DMS114 treated with DMSO at 0.1 percent for 48 hours (cell line): ENCODE measurements around the gene XIST.
"Not testable (repeated sequence)": the region's sequence is repeated elsewhere in the genome, so short reads cannot be mapped to it uniquely, and the experiment has no call there.

Experiments
- DNase-seq: peaks from one replicate; lab custom pipeline; 2025; ENCODE audit not compliant: unreplicated experiment; lab: John Stamatoyannopoulos, UW

XIST gene

DNA sequence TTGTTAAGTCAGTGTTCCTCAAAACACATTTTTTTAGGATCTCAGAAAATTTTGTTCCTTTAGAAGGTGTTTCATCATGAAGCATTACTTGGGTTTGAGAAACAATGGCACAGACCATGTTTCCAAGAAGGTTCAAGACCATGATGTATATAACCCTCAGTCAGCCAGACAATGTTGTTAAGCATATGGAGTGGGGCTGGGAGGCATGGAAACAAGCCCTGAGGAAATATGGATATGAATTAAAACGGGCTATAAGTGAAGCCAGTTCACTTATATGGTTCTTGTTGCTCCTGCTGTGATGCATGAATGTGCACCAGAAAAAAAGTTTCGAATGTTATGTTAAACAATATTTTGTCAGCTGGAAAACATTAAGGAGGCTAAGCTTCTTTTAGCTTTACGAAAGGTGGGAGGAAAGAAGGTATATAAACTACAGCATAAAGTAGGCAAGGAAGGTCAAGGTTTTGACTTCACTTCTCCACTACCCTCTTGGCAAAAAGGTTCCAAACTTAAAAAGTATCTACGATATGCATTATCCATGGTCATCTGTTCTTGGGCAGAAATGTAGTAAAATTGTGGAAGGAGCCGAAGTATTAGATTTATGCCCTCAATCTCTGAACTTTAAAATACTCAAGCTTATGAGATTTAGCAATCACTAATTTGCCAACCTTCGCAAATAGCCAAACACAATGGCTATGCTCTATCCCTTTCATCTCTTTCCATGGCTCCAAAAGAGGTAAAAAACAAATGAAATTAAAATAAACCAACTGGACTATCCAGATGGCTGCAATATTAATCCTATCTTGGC is 12.2 kb downstream of the XIST start:
- DNase-seq: no peak

DNA sequence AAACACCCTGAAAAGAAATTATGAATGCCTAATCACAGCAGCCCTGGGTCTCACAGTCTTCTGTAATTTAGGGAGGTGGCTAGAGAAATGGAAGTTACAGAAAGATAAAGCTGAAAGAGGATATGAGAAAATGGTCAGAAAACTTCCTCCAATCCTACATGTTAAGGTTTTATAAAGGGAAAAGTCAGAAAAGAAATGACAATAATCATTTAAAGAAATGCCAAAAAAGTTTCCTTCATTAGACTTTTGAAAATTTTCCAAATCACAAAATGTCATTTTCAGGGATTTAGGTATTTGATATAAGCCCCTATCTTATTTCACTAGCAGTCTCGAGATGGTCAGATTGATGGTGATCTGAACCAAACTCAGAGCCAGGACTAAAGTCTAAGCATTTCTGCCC is 13.4 kb downstream of the XIST start:
- DNase-seq: no peak

DNA sequence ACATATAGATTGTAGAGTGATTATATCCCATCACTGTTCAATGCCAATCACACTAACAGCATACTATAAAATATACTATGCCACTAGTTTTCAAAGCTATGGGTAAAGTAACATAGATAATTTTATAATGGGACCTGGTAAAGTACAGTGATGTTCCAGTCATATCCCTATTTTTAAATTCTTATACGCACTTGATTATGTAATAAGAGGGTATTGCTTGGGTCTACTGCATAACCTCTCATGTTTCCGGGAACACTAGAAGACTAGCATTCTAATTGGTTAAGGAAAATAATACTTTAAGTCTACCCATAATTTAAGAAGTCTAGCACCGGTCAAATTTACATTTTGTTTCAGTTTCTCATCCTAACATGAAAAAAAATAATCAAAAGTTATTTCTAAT is 14.4 kb downstream of the XIST start:
- no peak for DNase-seq

DNA sequence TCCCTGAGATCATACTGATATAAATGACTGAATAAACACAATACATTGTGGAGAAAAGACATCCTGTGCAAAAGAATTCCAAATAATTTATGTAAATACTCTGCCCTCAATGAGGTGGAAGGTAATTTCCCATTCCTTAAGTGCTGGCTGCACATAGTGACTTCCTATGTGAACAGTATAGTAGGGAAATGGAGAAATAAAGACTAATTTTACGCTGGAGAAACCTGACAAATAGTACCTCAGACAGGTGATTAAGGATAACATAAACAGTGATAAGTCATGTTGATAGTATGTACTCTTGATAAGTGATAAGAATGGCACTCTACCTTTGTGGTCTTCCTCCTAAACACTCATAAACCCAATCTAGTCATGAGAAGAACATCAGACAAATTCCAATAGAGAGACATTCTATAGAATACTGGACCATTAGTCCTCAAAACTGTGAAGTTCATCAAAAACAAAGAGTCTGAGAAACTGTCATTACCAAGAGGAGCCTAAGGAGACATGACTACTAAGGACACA is 15.5 kb downstream of the XIST start:
- DNase-seq: no peak

DNA sequence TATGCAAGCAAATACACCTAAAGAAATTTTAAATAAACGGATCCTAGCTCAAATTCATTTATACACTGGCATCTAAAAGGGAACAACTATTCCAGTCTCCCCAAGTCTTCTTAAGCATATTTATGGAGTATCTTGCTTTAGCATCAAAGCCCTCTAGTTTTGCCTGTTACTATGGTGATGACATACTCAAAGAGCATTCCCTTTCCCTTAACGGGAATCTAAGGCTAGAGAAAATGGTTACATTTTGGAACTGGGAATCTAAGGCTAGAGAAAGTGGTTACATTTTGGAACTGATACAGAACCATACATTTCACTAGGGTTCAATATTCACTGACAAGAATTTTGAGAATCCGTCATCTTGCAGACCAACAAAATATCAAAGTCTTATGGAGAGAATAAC is 18.3 kb downstream of the XIST start:
- no peak for DNase-seq

DNA sequence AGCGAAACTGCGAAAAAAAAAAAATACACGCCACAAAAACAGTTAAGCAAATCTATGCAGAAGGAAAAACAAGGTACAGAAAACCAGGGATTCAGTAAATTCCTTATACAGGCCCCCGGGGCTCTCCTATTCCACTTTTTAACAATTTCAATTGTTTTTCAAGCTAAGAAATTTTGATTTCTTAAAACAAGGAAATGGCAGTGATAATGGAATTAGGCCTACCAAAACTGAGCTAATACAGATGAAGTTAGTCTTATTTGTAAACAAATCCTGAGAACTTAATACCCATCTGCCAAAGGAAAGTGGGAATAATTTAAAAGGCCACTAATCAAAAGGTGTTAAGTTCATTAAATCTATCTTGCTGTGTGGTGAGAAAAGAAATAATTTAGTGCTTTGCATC is 20.2 kb downstream of the XIST start:
- no peak for DNase-seq

DNA sequence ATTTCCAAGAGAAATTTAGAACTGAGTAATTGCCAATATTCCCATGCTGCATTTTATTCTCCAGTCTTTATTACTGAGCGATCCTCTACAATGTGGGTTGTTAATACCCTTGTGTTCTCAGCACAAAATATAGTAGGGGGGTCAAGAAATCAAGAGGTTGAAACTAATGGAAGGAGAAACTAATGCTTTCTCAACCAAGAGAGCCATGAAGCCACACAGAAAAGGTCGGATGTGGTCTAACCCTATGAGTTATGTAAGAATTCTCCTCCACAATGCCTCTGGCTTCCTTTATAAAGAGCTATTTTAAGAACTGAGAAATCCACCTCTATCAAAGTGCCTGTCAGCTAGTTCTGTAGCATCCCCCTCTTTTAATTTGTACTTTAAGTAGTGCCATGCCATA is 21.0 kb downstream of the XIST start:
- no peak for DNase-seq

DNA sequence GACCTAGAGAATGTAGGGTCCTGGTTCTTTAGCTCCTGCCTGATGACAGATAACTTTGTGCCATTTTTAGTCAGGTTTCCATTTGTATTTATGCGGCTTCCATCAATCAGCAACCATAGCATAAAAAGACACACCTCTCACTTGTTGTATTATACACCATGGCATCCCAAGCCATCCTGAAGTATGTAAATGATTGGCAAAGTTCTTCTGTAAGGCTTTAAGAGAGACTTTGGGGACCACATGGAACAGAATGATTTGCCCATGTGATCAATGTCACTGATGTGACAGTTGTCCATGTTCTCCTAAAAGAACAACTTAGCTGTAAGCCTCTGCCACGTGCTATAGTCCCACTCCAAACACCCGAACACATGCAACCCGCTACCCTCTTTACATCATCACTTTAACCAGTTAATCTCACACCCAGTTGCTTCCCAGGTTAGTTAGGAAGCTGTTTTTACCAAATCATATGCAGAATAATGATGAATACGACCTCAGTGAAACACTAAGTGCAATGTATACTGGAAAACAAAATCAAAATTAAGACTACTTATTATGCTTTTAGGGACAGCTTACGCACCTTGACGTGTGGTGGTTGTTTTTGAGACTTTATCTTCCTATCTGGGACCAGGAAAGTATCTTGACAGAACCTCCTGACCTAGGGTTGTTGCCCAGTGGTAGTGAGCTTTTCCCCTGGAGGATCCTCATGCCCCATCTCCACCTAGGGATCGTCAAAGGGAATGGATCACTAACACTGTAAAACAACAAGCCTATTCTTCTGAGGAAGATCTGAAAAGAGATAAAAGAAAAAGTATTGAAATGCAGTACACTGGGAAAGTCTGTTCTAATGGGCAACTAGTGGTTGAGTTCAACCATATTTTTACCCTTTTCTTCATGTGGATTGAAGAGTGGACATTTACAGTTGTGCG is 21.8 kb downstream of the XIST start:
- DNase-seq: no peak

DNA sequence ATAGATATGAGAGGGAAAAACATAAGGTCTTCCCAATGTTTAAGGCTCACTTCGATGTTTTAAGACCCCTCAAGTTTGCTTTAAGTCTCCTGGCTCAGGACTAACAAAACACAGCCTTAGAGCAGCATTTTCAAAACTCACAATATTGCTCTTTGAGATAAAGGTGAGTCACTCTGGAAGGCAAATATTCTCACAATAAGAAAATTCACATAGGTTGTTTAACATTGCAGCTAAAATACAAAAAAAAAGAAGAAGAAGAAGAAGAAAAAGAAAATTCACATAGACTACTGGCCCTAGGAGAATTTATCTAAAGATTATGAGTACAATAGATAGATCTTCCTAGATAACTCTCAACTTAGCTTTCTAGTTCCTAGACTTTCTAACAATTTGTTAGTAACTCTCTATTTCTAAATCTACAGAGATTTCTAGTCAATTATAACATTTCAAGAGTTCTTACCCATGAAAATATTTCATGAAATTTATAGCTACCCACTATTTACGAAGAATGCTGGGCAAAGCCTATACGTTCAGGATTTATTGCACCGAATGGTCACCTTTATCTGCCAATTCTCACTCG is 22.5 kb downstream of the XIST start:
- DNase-seq: no peak

DNA sequence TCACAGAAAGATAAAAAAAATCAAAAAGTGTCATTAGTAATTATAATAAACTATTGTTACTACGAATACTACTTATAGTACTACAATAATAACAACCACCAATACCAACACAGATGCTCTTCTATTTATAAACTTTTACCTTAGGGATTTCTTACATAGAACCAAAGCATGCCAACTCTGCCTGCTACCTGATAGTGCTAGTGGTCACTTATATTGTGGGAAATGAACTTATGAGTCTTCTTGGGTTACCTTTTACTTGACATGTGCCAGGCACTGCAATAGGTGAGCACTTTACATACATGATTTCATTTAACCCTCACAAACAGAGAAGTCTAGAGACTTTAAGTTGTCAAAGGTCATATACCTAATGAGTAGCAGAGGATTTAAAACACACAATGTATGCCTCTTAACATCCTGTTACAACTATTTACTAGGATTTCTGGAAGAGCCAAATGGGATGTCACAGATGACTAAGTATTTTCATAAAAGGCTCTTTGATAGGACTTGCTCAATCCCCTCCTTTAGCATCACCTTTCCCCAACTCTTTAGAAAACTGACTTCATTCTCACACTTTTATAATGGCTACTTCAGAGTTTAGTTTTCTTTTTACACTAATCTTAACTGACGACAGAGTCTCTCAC is 24.3 kb downstream of the XIST start:
- no peak for DNase-seq

DNA sequence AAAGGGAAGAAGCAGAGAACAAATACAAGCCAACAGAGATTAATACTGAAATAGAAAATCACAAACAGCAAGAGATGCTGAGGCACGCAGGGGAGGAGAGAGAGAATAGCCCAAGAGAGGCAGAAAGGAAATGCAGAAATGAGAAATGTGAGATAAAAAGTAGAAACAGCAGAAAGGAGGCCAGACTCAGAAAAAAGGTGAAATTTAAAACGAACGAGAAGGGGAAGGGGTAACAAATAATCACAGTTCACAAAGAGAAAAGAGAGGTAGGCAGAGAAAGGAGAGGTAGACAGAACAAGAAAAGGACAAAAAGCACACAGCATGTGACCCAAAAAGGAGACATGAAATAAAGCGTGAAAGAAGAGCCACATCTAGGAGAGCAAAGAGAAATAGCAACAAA is 25.1 kb downstream of the XIST start:
- DNase-seq: no peak

DNA sequence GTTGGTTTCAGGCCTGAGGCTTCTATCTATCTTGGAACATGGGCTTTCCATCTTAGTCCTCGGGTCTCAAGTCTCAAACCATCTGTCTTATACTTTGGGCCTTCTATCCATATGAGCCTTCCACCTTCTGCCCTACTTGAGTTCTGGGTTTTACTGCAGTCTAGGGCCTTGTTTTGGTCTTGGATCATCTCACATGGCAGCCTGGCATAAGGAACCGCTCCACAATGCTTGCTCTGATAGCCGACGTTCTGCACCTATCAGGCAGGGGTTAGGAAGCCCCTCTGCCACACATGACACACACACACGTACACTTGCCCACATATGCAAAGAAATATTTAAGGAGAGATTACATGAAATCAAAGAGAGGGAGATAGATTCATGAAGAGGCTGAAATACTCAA is 25.5 kb downstream of the XIST start:
- no peak for DNase-seq

DNA sequence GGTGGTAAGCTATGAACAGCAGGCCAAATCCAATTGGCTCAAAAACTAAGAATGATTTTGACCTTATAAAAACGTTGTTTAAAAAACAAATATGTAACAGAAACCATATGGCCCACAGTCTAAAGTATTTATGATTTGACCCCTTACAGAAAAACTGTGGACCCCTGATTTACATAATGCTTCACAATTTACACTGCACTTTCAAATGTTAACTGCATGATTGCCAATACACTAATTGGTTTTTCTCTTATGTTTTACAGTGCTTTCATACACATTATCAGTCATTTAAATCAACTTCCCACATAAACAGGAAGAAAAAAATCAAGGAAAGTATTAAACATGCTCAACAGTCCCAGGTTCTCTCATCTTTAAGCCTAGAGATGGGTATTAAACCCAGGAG is 26.9 kb downstream of the XIST start:
- DNase-seq: no peak

DNA sequence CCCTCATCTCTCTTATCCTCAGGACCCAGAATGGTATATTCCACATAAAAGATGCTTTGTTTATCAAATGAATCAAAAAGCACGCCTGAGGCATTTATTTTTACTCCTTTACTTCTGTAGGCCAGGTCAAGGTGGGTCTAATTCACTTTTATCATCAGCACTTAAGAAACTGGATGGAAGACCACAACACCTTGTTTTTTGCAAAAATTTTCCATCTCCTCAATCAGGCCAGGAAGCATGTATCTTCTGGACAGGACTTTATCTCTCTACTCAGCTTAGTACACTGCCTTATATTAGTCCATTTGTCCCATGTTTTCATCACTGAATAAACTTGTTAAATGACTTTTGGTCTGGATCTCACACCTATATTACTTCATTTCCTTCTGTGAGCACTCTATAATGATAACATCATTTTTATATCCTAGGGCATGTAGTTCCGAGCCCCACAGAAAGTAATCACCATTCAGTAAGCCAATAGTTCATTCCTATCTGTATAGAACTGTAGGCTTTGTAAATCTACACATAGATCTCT is 29.0 kb downstream of the XIST start:
- DNase-seq: no peak

DNA sequence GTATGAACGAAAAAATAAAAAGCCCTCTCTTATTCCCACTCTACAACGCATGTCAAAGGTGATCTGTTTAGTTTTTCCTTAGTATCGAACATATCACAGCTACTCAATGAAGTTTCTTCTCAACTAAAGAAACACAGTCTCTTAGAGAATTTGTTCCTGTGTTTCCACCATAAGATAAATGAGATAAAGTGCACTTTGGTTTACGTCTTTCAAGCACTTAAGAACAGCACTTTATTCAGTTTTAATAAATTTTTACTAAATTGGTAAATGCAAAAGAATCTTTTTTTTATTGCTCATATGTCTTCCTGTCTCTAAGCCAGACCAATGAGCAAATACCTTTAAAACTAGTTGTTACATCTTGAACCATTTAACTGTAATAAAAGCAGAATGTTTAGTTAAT is 29.7 kb downstream of the XIST start:
- no peak for DNase-seq

DNA sequence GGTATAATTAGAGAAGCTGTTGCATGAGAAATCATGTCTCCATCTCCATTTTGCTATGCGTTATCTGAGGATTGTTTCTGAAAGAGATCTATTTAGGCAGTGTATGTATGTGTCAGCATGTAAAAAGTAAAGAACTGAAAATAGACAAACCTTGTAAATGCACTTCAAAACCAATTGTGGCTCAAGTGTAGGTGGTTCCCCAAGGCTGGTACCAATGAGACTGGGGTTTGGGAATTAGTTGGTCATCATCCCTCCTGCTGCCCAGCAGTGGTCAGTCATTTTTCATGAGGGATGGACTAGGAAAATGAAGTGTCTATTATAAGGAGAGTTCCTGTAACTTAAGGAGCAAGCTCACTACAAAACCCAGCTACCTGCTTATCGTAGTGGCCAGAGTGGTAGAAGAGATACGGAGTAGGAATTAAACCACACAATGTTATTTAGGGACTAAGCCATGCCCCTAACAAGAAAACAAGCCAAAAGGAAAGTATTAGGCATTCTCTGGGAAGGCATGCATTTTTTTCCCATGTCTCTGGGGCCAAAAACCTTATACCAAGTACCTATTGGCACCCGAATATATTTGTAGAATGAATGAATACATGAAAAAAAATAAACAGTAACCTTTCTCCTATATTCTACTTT is 30.5 kb downstream of the XIST start:
- no peak for DNase-seq

DNA sequence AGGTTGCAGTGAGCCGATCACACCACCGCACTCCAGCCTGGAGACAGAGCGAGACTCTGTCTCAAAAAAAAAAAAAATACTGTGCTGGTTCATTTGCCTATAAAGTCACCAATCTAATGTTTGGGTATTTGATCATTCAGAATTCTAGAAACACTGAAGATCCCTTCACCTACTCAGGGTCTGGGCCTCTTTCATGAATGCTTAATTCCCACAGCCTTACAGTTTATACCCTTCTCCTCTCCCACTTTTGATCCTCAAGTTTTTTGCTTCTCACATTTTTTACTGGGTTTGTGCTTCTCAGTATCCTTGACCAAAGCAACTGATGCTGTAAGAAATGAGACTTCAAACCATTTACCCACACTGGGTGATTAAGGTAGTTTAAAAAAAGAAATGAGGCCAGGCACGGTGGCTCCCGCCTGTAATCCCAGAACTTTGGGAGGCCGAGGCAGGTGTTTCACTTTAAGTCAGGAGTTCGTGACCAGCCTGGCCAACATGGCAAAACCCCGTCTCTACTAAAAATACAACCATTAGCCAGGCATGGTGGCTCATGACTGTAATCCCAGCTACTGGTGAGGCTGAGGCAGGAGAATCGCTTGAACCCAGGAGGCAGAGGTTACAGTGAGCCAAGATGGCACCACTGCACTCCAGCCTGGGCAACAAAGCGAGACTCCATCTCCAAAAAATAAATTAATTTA is 32.5 kb downstream of the XIST start:
- not testable (repeated sequence) for DNase-seq

DNA sequence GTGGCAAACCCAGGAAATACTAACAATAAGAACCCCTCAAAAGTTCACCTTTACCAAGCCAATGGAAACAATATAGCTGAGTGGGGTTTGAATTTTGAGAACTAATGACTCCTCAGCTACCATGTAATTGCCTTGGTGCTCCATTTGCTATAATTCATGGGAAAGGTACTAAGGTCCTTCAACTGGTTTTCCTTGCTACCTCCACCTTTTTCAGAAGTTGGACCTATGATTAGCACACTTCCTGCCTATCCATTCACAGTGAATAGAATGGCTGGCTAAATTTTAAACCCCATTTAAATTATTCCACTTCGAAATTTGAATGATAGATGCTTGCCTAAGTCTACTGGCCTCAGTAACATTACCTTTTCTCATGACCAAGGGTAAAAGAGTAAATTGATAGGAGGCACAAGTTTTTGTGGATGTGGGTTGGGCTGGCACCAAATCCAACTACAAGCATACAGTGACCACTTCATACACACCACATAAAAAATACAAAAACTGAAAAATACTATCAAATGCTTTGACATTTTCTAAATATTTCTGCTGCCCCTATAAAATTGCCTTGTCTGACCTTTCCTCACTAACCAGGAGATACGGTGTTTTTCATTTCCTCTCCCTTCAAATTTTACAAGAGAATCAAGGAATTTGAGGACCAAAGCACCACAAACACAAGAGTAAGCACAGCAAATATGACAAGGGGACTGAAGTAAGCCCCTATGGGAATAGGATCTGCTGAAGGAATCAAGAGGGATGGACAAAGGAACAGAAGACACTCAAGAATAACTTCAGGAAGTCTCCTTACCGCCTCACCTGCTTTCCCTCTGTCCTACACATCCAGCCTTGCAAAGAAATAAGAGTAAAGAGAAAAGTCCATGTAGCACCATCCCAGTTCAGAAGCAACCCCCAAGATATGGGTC is 34.1 kb downstream of the XIST start:
- no peak for DNase-seq
